H1 (cell line): ENCODE measurements around the gene GABRG3. TPM values are rescaled to one million over a fixed set of nuclear protein-coding genes. Genes with fewer than 3 reads are reported as not detected.

ENCODE experiments used
- CTCF ChIA-PET: fragments of 300-600 bp; sonication (Branson Sonifier 250); formaldehyde crosslinking; loops from one replicate; lab custom pipeline; 2021; ENCODE audit not compliant: partially characterized antibody; lab: Charles Lee
- POLR2A ChIA-PET: fragments of 300-600 bp; sonication (Branson Sonifier 250); formaldehyde crosslinking; loops from one replicate; lab custom pipeline; 2021; ENCODE audit warnings: inconsistent platforms; ENCODE audit not compliant: partially characterized antibody; lab: Charles Lee
- DNase-seq, 2 experiments: peaks; one replicate each; pipeline versions ENCODE4 v3.0.0 to v3.0.0-alpha.2; 2010 to 2022; ENCODE audit warnings: low spot score in 2 of 2, low read depth in 1 of 2, mixed read lengths in 1 of 2
- FAIRE-seq: peaks from 2 replicates; lab custom pipeline; 2011; peaks lifted over from hg19 to GRCh38; lab: Jason Lieb, UNC
- H2AFZ ChIP-seq: 2 replicates; pipeline ENCODE4 v1.8.1; 2012; ENCODE audit warnings: low read length, inconsistent platforms
- H2AK5ac ChIP-seq: 2 replicates; pipeline ENCODE4 v1.6.1; 2013; ENCODE audit warnings: low read depth, low read length
- H2BK120ac ChIP-seq: replicated peaks from 2 replicates; pipeline ENCODE3; 2013; ENCODE audit warnings: low read depth, low read length, inconsistent platforms
- H2BK12ac ChIP-seq: 2 replicates; pipeline ENCODE4 v1.6.1; 2013; ENCODE audit warnings: low read depth, low read length
- H2BK15ac ChIP-seq: 2 replicates; pipeline ENCODE4 v1.6.1; 2013; ENCODE audit warnings: low read length
- H2BK20ac ChIP-seq: 2 replicates; pipeline ENCODE4 v1.6.1; 2013; ENCODE audit warnings: low read length
- H2BK5ac ChIP-seq: 2 replicates; pipeline ENCODE4 v1.6.1; 2013; ENCODE audit warnings: low read depth, low read length
- H3K14ac ChIP-seq: 2 replicates; pipeline ENCODE4 v1.6.1; 2013; ENCODE audit warnings: inconsistent platforms; ENCODE audit not compliant: insufficient read length
- H3K18ac ChIP-seq: 2 replicates; pipeline ENCODE4 v1.6.1; 2013; ENCODE audit warnings: low read length; ENCODE audit errors: extremely low read depth
- H3K23ac ChIP-seq: 2 replicates; pipeline ENCODE4 v1.6.1; 2013; ENCODE audit warnings: inconsistent platforms; ENCODE audit not compliant: insufficient read length
- H3K23me2 ChIP-seq: 2 replicates; pipeline ENCODE4 v1.6.1; 2013; ENCODE audit warnings: low read depth, low read length
- H3K27ac ChIP-seq: 2 replicates; pipeline ENCODE4 v1.6.1; 2011; ENCODE audit warnings: low read depth, low read length, inconsistent platforms
- H3K27me3 ChIP-seq, 4 experiments: replicated peaks in 1 of 4; 1 replicate in 1 of 4; 2 replicates in 3 of 4; pipeline versions ENCODE4 v1.6.1 to v1.8.1; 2011 to 2013; ENCODE audit warnings: low read length in 3 of 4, mild to moderate bottlenecking in 3 of 4, inconsistent platforms in 2 of 4, mixed read lengths in 2 of 4, moderate library complexity in 1 of 4; ENCODE audit not compliant: control insufficient read depth in 3 of 4, insufficient read depth in 3 of 4; ENCODE audit errors: extremely low read depth in 1 of 4
- H3K36me3 ChIP-seq, 4 experiments: 2 replicates each; pipeline versions ENCODE4 v1.6.1 to v1.8.1; 2011 to 2013; ENCODE audit warnings: mild to moderate bottlenecking in 4 of 4, low read length in 3 of 4, moderate library complexity in 2 of 4, control low read depth in 1 of 4, inconsistent platforms in 1 of 4; ENCODE audit not compliant: insufficient read depth in 4 of 4, control insufficient read depth in 2 of 4
- H3K4ac ChIP-seq: replicated peaks from 2 replicates; pipeline ENCODE3; 2013; ENCODE audit warnings: low read length, low read depth, mixed read lengths, inconsistent platforms; ENCODE audit not compliant: insufficient read length
- H3K4me1 ChIP-seq, 4 experiments: replicated peaks in 1 of 4; 1 replicate in 1 of 4; 2 replicates in 3 of 4; pipeline versions ENCODE4 v1.6.1 to v1.8.1; 2011 to 2013; ENCODE audit warnings: low read length in 3 of 4, inconsistent platforms in 2 of 4, mixed read lengths in 1 of 4; ENCODE audit not compliant: insufficient read depth in 4 of 4, control insufficient read depth in 3 of 4
- H3K4me2 ChIP-seq, 2 experiments: 2 replicates each; pipeline versions ENCODE4 v1.6.1 to v1.8.1; 2011 to 2013; ENCODE audit warnings: low read depth in 2 of 2, low read length in 2 of 2, control low read depth in 1 of 2, inconsistent platforms in 1 of 2, mild to moderate bottlenecking in 1 of 2; ENCODE audit not compliant: insufficient read depth in 1 of 2
- H3K4me3 ChIP-seq, 4 experiments: fragments of 200-600, 300-600 bp in 1 of 4; sonication (generic), shearing (Covaris generic), sonication (Bioruptor Twin) in 1 of 4; 2 replicates each; pipeline versions ENCODE4 v1.5.1 to v1.8.1; 2011 to 2016; ENCODE audit warnings: low read length in 4 of 4, low read depth in 3 of 4, control low read depth in 2 of 4, inconsistent platforms in 2 of 4, mild to moderate bottlenecking in 2 of 4, mixed read lengths in 1 of 4, moderate library complexity in 1 of 4; ENCODE audit not compliant: insufficient read depth in 2 of 4; ENCODE audit errors: extremely low read depth in 1 of 4
- H3K56ac ChIP-seq: replicated peaks from 2 replicates; pipeline ENCODE3; 2013; ENCODE audit warnings: low read depth, mild to moderate bottlenecking, mixed read lengths, low read length, inconsistent platforms; ENCODE audit not compliant: insufficient read length
- H3K79me1 ChIP-seq: 2 replicates; pipeline ENCODE4 v1.6.1; 2013; ENCODE audit warnings: low read depth, low read length, control low read depth
- H3K79me2 ChIP-seq, 2 experiments: 2 replicates each; pipeline versions ENCODE4 v1.6.1 to v1.8.1; 2012 to 2013; ENCODE audit warnings: low read length in 2 of 2, mild to moderate bottlenecking in 2 of 2, inconsistent platforms in 1 of 2; ENCODE audit not compliant: insufficient read depth in 2 of 2, control insufficient read depth in 1 of 2
- H3K9ac ChIP-seq, 4 experiments: replicated peaks in 1 of 4; 1 replicate in 1 of 4; 2 replicates in 3 of 4; pipeline versions ENCODE4 v1.6.1 to v1.8.1; 2011 to 2013; ENCODE audit warnings: low read depth in 3 of 4, low read length in 3 of 4, control low read depth in 2 of 4, mild to moderate bottlenecking in 2 of 4, moderate library complexity in 2 of 4, inconsistent platforms in 1 of 4; ENCODE audit errors: extremely low read depth in 1 of 4
- H3K9me3 ChIP-seq, 2 experiments: 2 replicates each; pipeline versions ENCODE4 v1.6.1 to v1.8.1; 2012 to 2013; ENCODE audit warnings: mild to moderate bottlenecking in 2 of 2, moderate library complexity in 2 of 2, control low read depth in 1 of 2, inconsistent platforms in 1 of 2, low read depth in 1 of 2, low read length in 1 of 2, mixed read lengths in 1 of 2; ENCODE audit not compliant: insufficient read depth in 2 of 2
- H4K20me1 ChIP-seq, 2 experiments: replicated peaks in 1 of 2; 2 replicates each; pipeline versions ENCODE3 to v1.8.1; 2011 to 2013; ENCODE audit warnings: inconsistent platforms in 2 of 2, low read length in 2 of 2, mild to moderate bottlenecking in 1 of 2; ENCODE audit not compliant: insufficient read depth in 2 of 2, control insufficient read depth in 1 of 2
- H4K5ac ChIP-seq: 2 replicates; pipeline ENCODE4 v1.6.1; 2013; ENCODE audit warnings: low read length, low read depth, mixed read lengths, inconsistent platforms; ENCODE audit not compliant: insufficient read length
- H4K8ac ChIP-seq: 2 replicates; pipeline ENCODE4 v1.8.0; 2013; ENCODE audit warnings: mild to moderate bottlenecking, moderate library complexity, low read length, inconsistent platforms; ENCODE audit not compliant: insufficient read depth; ENCODE audit errors: extremely low read depth
- H4K91ac ChIP-seq: replicated peaks from 2 replicates; pipeline ENCODE3; 2013; ENCODE audit warnings: low read length, mixed read lengths, inconsistent platforms; ENCODE audit not compliant: insufficient read length
- ATF3 ChIP-seq: IDR thresholded peaks from 2 replicates; pipeline ENCODE4 v1.6.1; 2011; ENCODE audit warnings: low read depth, mild to moderate bottlenecking, low read length; ENCODE audit not compliant: insufficient read depth
- CBX5 ChIP-seq: fragments of 300-800, 300-1000 bp; sonication (generic); IDR thresholded peaks from 2 replicates; pipeline ENCODE4 v1.7.1; 2016; ENCODE audit warnings: antibody characterized with exemption, low read length, low read depth
- CEBPB ChIP-seq: IDR thresholded peaks from 2 replicates; pipeline ENCODE4 v1.6.1; 2012; ENCODE audit warnings: low read depth, low read length
- RFX5 ChIP-seq: IDR thresholded peaks from 2 replicates; pipeline ENCODE4 v1.6.1; 2011; ENCODE audit warnings: low read depth, low read length, improper control_type of control experiment, borderline replicate concordance
- ZNF274 ChIP-seq: IDR thresholded peaks from 2 replicates; pipeline ENCODE4 v1.7.0; 2012; ENCODE audit warnings: low read length, borderline replicate concordance; ENCODE audit errors: extremely low read depth
- WGBS, 2 experiments: shearing (Covaris generic) in 1 of 2; methylation state at CpG; one replicate each; pipeline versions ENCODE4 v1.1.6 to v1.1.7; 2013 to 2015; ENCODE audit warnings: low lambda C conversion rate in 2 of 2, mixed read lengths in 2 of 2, inconsistent platforms in 1 of 2, low coverage in 1 of 2, missing lambda C conversion rate in 1 of 2; ENCODE audit not compliant: insufficient replicate concordance in 2 of 2, insufficient coverage in 1 of 2, insufficient read length in 1 of 2; ENCODE audit errors: extremely low coverage in 1 of 2, missing lambda C conversion rate in 1 of 2; 5-methylcytosine and 5-hydroxymethylcytosine counted together
- polyA plus RNA-seq, 7 experiments: library from polyadenylated mRNA; depleted of rRNA in 3 of 7; stranded (reverse) in 5 of 7; unstranded in 2 of 7; fragments of >200 nt in 5 of 7; fragments of 200-250 nt in 2 of 7; gene quantifications; 1 replicate in 5 of 7; 2 replicates in 1 of 7; 4 replicates in 1 of 7; pipeline versions ENCODE4 v1.2.1 to v1.2.3, GENCODE V29; 2011 to 2013; ENCODE audit warnings: missing spikeins in 2 of 7, mixed read lengths in 2 of 7
- total RNA-seq: library from RNA; stranded (reverse); fragmentation: NEBNext Ultra II Directional; extraction: Animal tissue kit (Norgen Biotek cat#: 25700); gene quantifications from 2 replicates; pipeline ENCODE4 v1.2.1, GENCODE V29; 2021

Gene GABRG3
- total and polyA plus RNA-seq, 2 of the 8 experiments (the other 6 are each of a cell fraction or from before 2014, with no cell fraction given) = 0.17 to 0.80 TPM

GRCh38 chr15:27061739-27062138 lies 90.8 kb downstream of the GABRG3 start:
- Histone ChIP-seq H2AK5ac (no peak overlapping the region), H4K5ac (no peak overlapping the region), H3K9ac (no peak overlapping the region), H2BK12ac (no peak overlapping the region), H3K14ac (no peak overlapping the region), H3K36me3 (no peaks in the 10 kb centered on the region), H3K27ac (no peak overlapping the region), H2BK120ac (no peak overlapping the region), H3K79me2 (no peaks in the 10 kb centered on the region), H3K4me3 (no peak overlapping the region), H3K27me3 (no peaks in the 10 kb centered on the region), H4K20me1 (no peaks in the 10 kb centered on the region), H2BK20ac (no peak overlapping the region), H2BK15ac (no peak overlapping the region), H3K79me1 (no peaks in the 10 kb centered on the region), H2AFZ (no peak overlapping the region), H3K23me2 (no peaks in the 10 kb centered on the region), H3K4ac (no peak overlapping the region), H3K18ac (no peak overlapping the region), H3K9me3 (no peaks in the 10 kb centered on the region), H3K56ac (no peak overlapping the region), H4K91ac (no peak overlapping the region), H3K4me1 (no peaks in the 10 kb centered on the region), H3K4me2 (no peak overlapping the region), H2BK5ac (no peak overlapping the region), H3K23ac (no peak overlapping the region), H4K8ac (peak overlapping the region; percentile 66; the same call in 1 of the 2 replicates)
- no peak for DNase-seq
- ChIA-PET POLR2A (interaction anchor here (1.5 kb wide), 1 partner anchor 11 kb away, joined by 3 read pairs; no protein-coding TSS in a partner anchor), CTCF (interaction anchor here (2.5 kb wide), 1 partner anchor 19 kb away, joined by 9 read pairs; no protein-coding TSS in a partner anchor)
- FAIRE-seq = no peak
- WGBS, 2 experiments = 90% methylated on average over 6 of the region's 6 CpGs; no CpG with 5 or more reads in 1 of the 2 experiments
- TF ChIP-seq ZNF274 (no peak), ATF3 (no peak), CEBPB (no peak), CBX5 (no peak), RFX5 (no peak)
